Thoracic aorta (tissue), 2 donors: ENCODE data around the gene RPS15. TPM values are rescaled to one million over a fixed set of nuclear protein-coding genes. Genes with fewer than 3 reads are reported as not detected.
A peak's percentile ranks its signal among the peaks of the same experiment; 100 is the strongest.

Experiments
- ATAC-seq: fragments of 150-250 bp; one replicate; pipeline ENCODE4 v1.8.0; 2017; ENCODE audit warnings: low read depth; ENCODE audit not compliant: insufficient number of reproducible peaks, low FRiP score
- DNase-seq: peaks from one replicate; pipeline ENCODE4 v3.0.0-alpha.2; 2020; ENCODE audit warnings: low spot score
- H3K27ac ChIP-seq, 2 donors: fragments of 200-600 bp; sonication (generic); 1 replicate in 1 of 2; 2 replicates in 1 of 2; pipeline ENCODE4 v1.5.1; 2016; ENCODE audit warnings: mild to moderate bottlenecking in 2 of 2, moderate library complexity in 2 of 2
- H3K27me3 ChIP-seq: fragments of 200-600 bp; sonication (generic); replicated peaks from 2 replicates; pipeline ENCODE4 v1.6.0; 2016; ENCODE audit warnings: mild to moderate bottlenecking; ENCODE audit not compliant: insufficient read depth
- H3K36me3 ChIP-seq: fragments of 200-600 bp; sonication (generic); one replicate; pipeline ENCODE4 v1.5.1; 2016
- H3K4me1 ChIP-seq, 2 donors: fragments of 200-600 bp; sonication (generic); 1 replicate in 1 of 2; 2 replicates in 1 of 2; pipeline versions ENCODE4 v1.5.1 to v1.6.0; 2016; ENCODE audit warnings: low read depth in 2 of 2, mild to moderate bottlenecking in 1 of 2; ENCODE audit not compliant: control insufficient read depth in 1 of 2
- H3K4me3 ChIP-seq: fragments of 200-600 bp; sonication (generic); 2 replicates; pipeline ENCODE4 v1.5.1; 2016; ENCODE audit warnings: mild to moderate bottlenecking
- H3K9me3 ChIP-seq: fragments of 200-600 bp; sonication (generic); 2 replicates; pipeline ENCODE4 v1.5.1; 2016
- CTCF ChIP-seq: fragments of 200-600 bp; sonication (generic); IDR thresholded peaks from one replicate; pipeline ENCODE4 v1.5.1; 2019; ENCODE audit warnings: antibody characterized with exemption
- total RNA-seq, 2 donors: library from RNA; depleted of rRNA; stranded (reverse); fragments of >200 nt; gene quantifications; one replicate each; pipeline versions ENCODE4 v1.1.0 to v1.2.3, GENCODE V29; 2016

Gene RPS15
- total RNA-seq, 2 donors from 2014 or later: 1,512 to 2,119 TPM

GRCh38 chr19:1446713-1447481, 8.7 kb downstream of the RPS15 start:
- ATAC-seq (no peak), DNase-seq (no peak)
- no peak for TF ChIP-seq CTCF
- no peaks in the 10 kb centered on the region for H3K9me3 ChIP-seq
- H3K4me1 ChIP-seq: peaks cover 10 to 23% of the 10 kb centered on the region in 2 donors
- peak overlapping the region in 1 of 2 donors; percentile 22 for H3K27ac ChIP-seq
- H3K27me3 ChIP-seq: peaks cover 17% of the 10 kb centered on the region
- no peak overlapping the region for H3K4me3 ChIP-seq
- peaks cover 8% of the 10 kb centered on the region for H3K36me3 ChIP-seq

GRCh38 chr19:1447504-1447903, 9.3 kb downstream of the RPS15 start:
- no peaks in the 10 kb centered on the region for H3K9me3 ChIP-seq
- peaks cover 17% of the 10 kb centered on the region for H3K27me3 ChIP-seq
- H3K27ac ChIP-seq: no peak overlapping the region
- DNase-seq (no peak), ATAC-seq (no peak)
- H3K36me3 ChIP-seq: peaks cover 2% of the 10 kb centered on the region
- H3K4me1 ChIP-seq: peaks cover 10 to 27% of the 10 kb centered on the region in 2 donors
- no peak overlapping the region for H3K4me3 ChIP-seq
- no peak for TF ChIP-seq CTCF

- DNase-seq (no peak), ATAC-seq (no peak)
- no peak for TF ChIP-seq CTCF
- H3K9me3 ChIP-seq: no peaks in the 10 kb centered on the region
- peaks cover 11 to 32% of the 10 kb centered on the region in 2 donors for H3K4me1 ChIP-seq
- H3K27ac ChIP-seq: no peak overlapping the region
- H3K4me3 ChIP-seq: no peak overlapping the region
- H3K36me3 ChIP-seq: no peaks in the 10 kb centered on the region
- peaks cover 17% of the 10 kb centered on the region for H3K27me3 ChIP-seq
These were observed 9.7 kb downstream of the RPS15 start for GRCh38 chr19:1447944-1448343.

- Histone ChIP-seq H3K36me3 (no peaks in the 10 kb centered on the region), H3K4me1 (peaks cover 20 to 40% of the 10 kb centered on the region in 2 donors), H3K9me3 (no peaks in the 10 kb centered on the region), H3K4me3 (no peak within 1 kb of the TSS), H3K27me3 (peaks cover 17% of the 10 kb centered on the region), H3K27ac (no peak within 1 kb of the TSS)
- ATAC-seq: no peak
- DNase-seq: no peak
- no peak for TF ChIP-seq CTCF
These were observed 11.6 kb downstream of the RPS15 start, which contains the start of gene APC2 for GRCh38 chr19:1449467-1450442. Gene APC2 (plus strand): TSS chr19:1450121. CDS start chr19:1453002, 2,881 bp downstream.
